WTC11 (cell line): Measurements from ENCODE around the gene ANKRD17. TPM values are rescaled to one million over a fixed set of nuclear protein-coding genes. Genes with fewer than 3 reads are reported as not detected.

Experiments used
- ATAC-seq: fragments of 200-7000 bp; cut with Tn5 transposase; 2 replicates; pipeline ENCODE4 v1.10.0; 2021; ENCODE audit warnings: mild to moderate bottlenecking, moderate library complexity
- CTCF ChIA-PET: fragments of 300-600 bp; sonication (Branson Sonifier 250); formaldehyde crosslinking; loops from one replicate; lab custom pipeline; 2021; ENCODE audit warnings: antibody characterized with exemption; lab: Charles Lee
- POLR2A ChIA-PET: fragments of 350-600 bp; sonication (Branson Sonifier 250); formaldehyde crosslinking; loops from one replicate; lab custom pipeline; 2021; ENCODE audit warnings: antibody characterized with exemption; lab: Charles Lee
- DNase-seq: peaks from one replicate; pipeline ENCODE4 v3.0.0; 2021; ENCODE audit warnings: low spot score
- H3K27ac Mint-ChIP-seq: 2 replicates; pipeline ENCODE4 v1.8.0; 2021; ENCODE audit warnings: mixed read lengths
- H3K27me3 Mint-ChIP-seq: 2 replicates; pipeline ENCODE4 v1.8.0; 2021; ENCODE audit warnings: low read depth, mild to moderate bottlenecking, moderate library complexity, mixed read lengths
- H3K36me3 Mint-ChIP-seq: 2 replicates; pipeline ENCODE4 v1.8.0; 2021; ENCODE audit warnings: mixed read lengths
- H3K4me1 Mint-ChIP-seq: 2 replicates; pipeline ENCODE4 v1.8.0; 2022; ENCODE audit warnings: mixed read lengths
- H3K4me3 Mint-ChIP-seq: 2 replicates; pipeline ENCODE4 v1.8.0; 2021; ENCODE audit warnings: mild to moderate bottlenecking, moderate library complexity, mixed read lengths
- H3K9me3 Mint-ChIP-seq: 2 replicates; pipeline ENCODE4 v1.8.0; 2021; ENCODE audit warnings: mixed read lengths
- AFF4 ChIP-seq: sonication (generic); formaldehyde crosslinking; IDR thresholded peaks from 2 replicates; pipeline ENCODE4 v1.8.1; 2023; ENCODE audit warnings: mild to moderate bottlenecking, missing genetic modification reagents, borderline replicate concordance
- ARID4B ChIP-seq: sonication (generic); formaldehyde crosslinking; IDR thresholded peaks from 2 replicates; pipeline ENCODE4 v1.8.0; 2023; ENCODE audit warnings: missing genetic modification reagents, mild to moderate bottlenecking, borderline replicate concordance
- CBFB ChIP-seq: sonication (generic); formaldehyde crosslinking; IDR thresholded peaks from 2 replicates; pipeline ENCODE4 v1.8.1; 2022; ENCODE audit warnings: mild to moderate bottlenecking, low read depth, missing genetic modification reagents
- CREB1 ChIP-seq: sonication (generic); formaldehyde crosslinking; IDR thresholded peaks from 2 replicates; pipeline ENCODE4 v1.8.0; 2023; ENCODE audit warnings: mild to moderate bottlenecking, missing genetic modification reagents
- CREM ChIP-seq: sonication (generic); formaldehyde crosslinking; IDR thresholded peaks from 2 replicates; pipeline ENCODE4 v1.8.1; 2022; ENCODE audit warnings: mild to moderate bottlenecking, missing genetic modification reagents, moderate library complexity
- EMX1 ChIP-seq: fragments of 250-450 bp; sonication (Bioruptor Pico); IDR thresholded peaks from 2 replicates; pipeline ENCODE4 v1.8.0; 2021; ENCODE audit warnings: mild to moderate bottlenecking
- IRF2 ChIP-seq: sonication (generic); formaldehyde crosslinking; IDR thresholded peaks from 2 replicates; pipeline ENCODE4 v1.8.0; 2022; ENCODE audit warnings: low read depth, missing genetic modification reagents, borderline replicate concordance
- NFYB ChIP-seq: sonication (generic); formaldehyde crosslinking; conservative IDR thresholded peaks from 2 replicates; pipeline ENCODE4 v1.8.0; 2022; ENCODE audit warnings: low read depth, missing genetic modification reagents
- NR3C1 ChIP-seq: sonication (generic); formaldehyde crosslinking; conservative IDR thresholded peaks from 2 replicates; pipeline ENCODE4 v1.8.1; 2023; ENCODE audit warnings: low read depth, mild to moderate bottlenecking, missing genetic modification reagents
- RORB ChIP-seq: fragments of 250-450 bp; sonication (Bioruptor Pico); IDR thresholded peaks from 2 replicates; pipeline ENCODE4 v1.9.0; 2021; ENCODE audit warnings: mild to moderate bottlenecking
- STAT6 ChIP-seq: sonication (generic); formaldehyde crosslinking; conservative IDR thresholded peaks from 2 replicates; pipeline ENCODE4 v1.8.1; 2023; ENCODE audit warnings: mild to moderate bottlenecking, low read depth, missing genetic modification reagents, moderate library complexity
- ZNF121 ChIP-seq: sonication (generic); formaldehyde crosslinking; IDR thresholded peaks from 2 replicates; pipeline ENCODE4 v1.8.0; 2023; ENCODE audit warnings: missing genetic modification reagents
- ZNF138 ChIP-seq: sonication (generic); formaldehyde crosslinking; conservative IDR thresholded peaks from 2 replicates; pipeline ENCODE4 v1.8.1; 2022; ENCODE audit warnings: mild to moderate bottlenecking, moderate library complexity, missing genetic modification reagents
- ZNF219 ChIP-seq: sonication (generic); formaldehyde crosslinking; IDR thresholded peaks from 2 replicates; pipeline ENCODE4 v1.8.0; 2023; ENCODE audit warnings: missing genetic modification reagents, mild to moderate bottlenecking, borderline replicate concordance
- ZNF232 ChIP-seq: sonication (generic); formaldehyde crosslinking; IDR thresholded peaks from 2 replicates; pipeline ENCODE4 v1.8.0; 2022; ENCODE audit warnings: mild to moderate bottlenecking, missing genetic modification reagents
- ZNF263 ChIP-seq: sonication (generic); formaldehyde crosslinking; IDR thresholded peaks from 2 replicates; pipeline ENCODE4 v1.8.1; 2022; ENCODE audit warnings: low read depth, mild to moderate bottlenecking, moderate library complexity, missing genetic modification reagents
- ZNF396 ChIP-seq: fragments of 250-450 bp; sonication (Bioruptor Pico); IDR thresholded peaks from 2 replicates; pipeline ENCODE4 v1.8.0; 2021; ENCODE audit warnings: mild to moderate bottlenecking, moderate library complexity, borderline replicate concordance
- ZNF425 ChIP-seq: fragments of 250-450 bp; sonication (Bioruptor Pico); conservative IDR thresholded peaks from 2 replicates; pipeline ENCODE4 v1.9.0; 2021; ENCODE audit warnings: mild to moderate bottlenecking
- ZNF671 ChIP-seq: fragments of 250-450 bp; sonication (Bioruptor Pico); IDR thresholded peaks from 2 replicates; pipeline ENCODE4 v1.8.0; 2021; ENCODE audit warnings: mild to moderate bottlenecking
- total RNA-seq: library from RNA; stranded (reverse); gene quantifications from 3 replicates; pipeline ENCODE4 v1.2.3, GENCODE V29; 2021

ANKRD17 gene
- total RNA-seq, 1 experiment from 2014 or later = 76.0 TPM

- CTCF ChIA-PET = no interaction called here
- no peaks in the 10 kb centered on the region for H3K27me3 Mint-ChIP-seq
- H3K36me3 Mint-ChIP-seq = peaks cover 19% of the 10 kb centered on the region
- DNase-seq = no peak
- H3K4me1 Mint-ChIP-seq = peaks cover 14% of the 10 kb centered on the region
- H3K9me3 Mint-ChIP-seq = no peaks in the 10 kb centered on the region
- ATAC-seq = no peak
- POLR2A ChIA-PET = no interaction called here
- no peak overlapping the region for H3K4me3 Mint-ChIP-seq
- TF ChIP-seq ZNF396 (no peak), ZNF138 (CRISPR knock-in tag) (no peak), ZNF671 (CRISPR knock-in tag) (no peak), STAT6 (CRISPR knock-in tag) (no peak), AFF4 (CRISPR knock-in tag) (no peak), ZNF425 (CRISPR knock-in tag) (no peak), EMX1 (CRISPR knock-in tag) (no peak), IRF2 (CRISPR knock-in tag) (no peak), ZNF121 (CRISPR knock-in tag) (no peak)
- H3K27ac Mint-ChIP-seq = no peak overlapping the region
Observed at GRCh38 chr4:73109493-73109892, 149.1 kb downstream of the ANKRD17 start.

- Mint-ChIP-seq H3K4me1 (peaks cover 19% of the 10 kb centered on the region), H3K9me3 (no peaks in the 10 kb centered on the region), H3K4me3 (no peak overlapping the region), H3K27me3 (no peaks in the 10 kb centered on the region), H3K27ac (no peak overlapping the region; the same call in 1 of the 2 replicates), H3K36me3 (peaks cover 20% of the 10 kb centered on the region)
- TF ChIP-seq ZNF219 (CRISPR knock-in tag) = no peak
- ChIA-PET CTCF (interaction anchor here (0.8 to 0.9 kb wide), 2 partner anchors 15 to 66 kb away, joined by 4 read pairs; no protein-coding TSS in a partner anchor), POLR2A (no interaction called here)
- DNase-seq (no peak), ATAC-seq (peak; percentile 70)
Observed at GRCh38 chr4:73104695-73105094, 153.9 kb downstream of the ANKRD17 start.

GRCh38 chr4:73103799-73104503, 154.6 kb downstream of the ANKRD17 start:
- DNase-seq (no peak), ATAC-seq (peak; percentile 41)
- CTCF ChIA-PET = interaction anchor here (0.8 to 0.9 kb wide), 2 partner anchors 14 to 65 kb away, joined by 4 read pairs; no protein-coding TSS in a partner anchor
- Mint-ChIP-seq H3K27ac (peak overlapping the region; percentile 85), H3K36me3 (peaks cover 25% of the 10 kb centered on the region), H3K27me3 (no peaks in the 10 kb centered on the region), H3K4me1 (peaks cover 19% of the 10 kb centered on the region), H3K4me3 (no peak overlapping the region), H3K9me3 (no peaks in the 10 kb centered on the region)
- POLR2A ChIA-PET = no interaction called here
- no peak for TF ChIP-seq ZNF232 (CRISPR knock-in tag)
- no peak for TF ChIP-seq ARID4B (CRISPR knock-in tag)
- no peak for TF ChIP-seq CBFB (CRISPR knock-in tag)
- TF ChIP-seq ZNF263 = no peak
- TF ChIP-seq CREM (CRISPR knock-in tag) = no peak
- TF ChIP-seq ZNF219 (CRISPR knock-in tag) = no peak
- TF ChIP-seq NFYB = no peak
- no peak for TF ChIP-seq RORB (CRISPR knock-in tag)
- TF ChIP-seq CREB1 = no peak
- TF ChIP-seq NR3C1 (CRISPR knock-in tag) = no peak
